Adipocyte (in vitro differentiated cells): ENCODE measurements around the gene HSDL2.
"Not testable (repeated sequence)": the region's sequence is repeated elsewhere in the genome, so short reads cannot be mapped to it uniquely, and the experiment has no call there.

Experiments used
- DNase-seq: peaks from one replicate; pipeline ENCODE4 v3.0.0-alpha.2; 2015; ENCODE audit warnings: low read depth
- H3K27me3 ChIP-seq: replicated peaks from 2 replicates; pipeline ENCODE4 v1.7.0; 2013; ENCODE audit warnings: mild to moderate bottlenecking, low read length, moderate library complexity; ENCODE audit not compliant: control insufficient read depth, insufficient read depth
- H3K36me3 ChIP-seq: 2 replicates; pipeline ENCODE4 v1.7.0; 2013; ENCODE audit warnings: low read length, mild to moderate bottlenecking, moderate library complexity; ENCODE audit not compliant: control insufficient read depth, insufficient read depth, severe bottlenecking
- H3K4me1 ChIP-seq: 2 replicates; pipeline ENCODE4 v1.7.0; 2013; ENCODE audit warnings: mild to moderate bottlenecking, low read length, moderate library complexity; ENCODE audit not compliant: control insufficient read depth, insufficient read depth
- H3K4me3 ChIP-seq: 2 replicates; pipeline ENCODE4 v1.7.0; 2013; ENCODE audit warnings: mild to moderate bottlenecking, low read length, moderate library complexity
- H3K9ac ChIP-seq: 2 replicates; pipeline ENCODE4 v1.7.0; 2013; ENCODE audit warnings: mild to moderate bottlenecking, low read length, moderate library complexity
- H3K9me3 ChIP-seq: 2 replicates; pipeline ENCODE4 v1.7.0; 2013; ENCODE audit warnings: mild to moderate bottlenecking, low read length, moderate library complexity; ENCODE audit not compliant: control insufficient read depth

Gene HSDL2

GRCh38 chr9:112367465-112367864, 12.4 kb upstream of the HSDL2 start:
- Histone ChIP-seq H3K9me3 (no peaks in the 10 kb centered on the region), H3K9ac (no peak overlapping the region), H3K36me3 (no peaks in the 10 kb centered on the region), H3K4me3 (no peak overlapping the region), H3K4me1 (no peaks in the 10 kb centered on the region), H3K27me3 (no peaks in the 10 kb centered on the region)
- no peak for DNase-seq

GRCh38 chr9:112369817-112370216, 10.1 kb upstream of the HSDL2 start:
- Histone ChIP-seq H3K4me3 (no peak overlapping the region), H3K4me1 (no peaks in the 10 kb centered on the region), H3K27me3 (no peaks in the 10 kb centered on the region), H3K9me3 (no peaks in the 10 kb centered on the region), H3K9ac (no peak overlapping the region), H3K36me3 (no peaks in the 10 kb centered on the region)
- DNase-seq = no peak

GRCh38 chr9:112371060-112371459, 8.8 kb upstream of the HSDL2 start:
- Histone ChIP-seq H3K4me3 (no peak overlapping the region), H3K9me3 (no peaks in the 10 kb centered on the region), H3K36me3 (no peaks in the 10 kb centered on the region), H3K4me1 (no peaks in the 10 kb centered on the region), H3K9ac (no peak overlapping the region), H3K27me3 (no peaks in the 10 kb centered on the region)
- no peak for DNase-seq

- H3K4me1 ChIP-seq = peaks cover 16% of the 10 kb centered on the region
- H3K27me3 ChIP-seq, H3K9me3 ChIP-seq, H3K36me3 ChIP-seq, H3K9ac ChIP-seq, H3K4me3 ChIP-seq, DNase-seq: not testable (repeated sequence)
Observed at GRCh38 chr9:112373666-112374065, 6.2 kb upstream of the HSDL2 start.

- not testable (repeated sequence) for H3K27me3 ChIP-seq, H3K9me3 ChIP-seq, DNase-seq, H3K36me3 ChIP-seq, H3K4me3 ChIP-seq, H3K9ac ChIP-seq
- H3K4me1 ChIP-seq = peaks cover 16% of the 10 kb centered on the region
Observed at GRCh38 chr9:112374232-112374631, 5.7 kb upstream of the HSDL2 start.

- no peak overlapping the region for H3K4me3 ChIP-seq
- no peaks in the 10 kb centered on the region for H3K36me3 ChIP-seq
- H3K27me3 ChIP-seq = no peaks in the 10 kb centered on the region
- H3K4me1 ChIP-seq = peaks cover 16% of the 10 kb centered on the region
- no peak for DNase-seq
- H3K9ac ChIP-seq = no peak overlapping the region
- no peaks in the 10 kb centered on the region for H3K9me3 ChIP-seq
Observed at GRCh38 chr9:112375361-112375760, 4.5 kb upstream of the HSDL2 start.

GRCh38 chr9:112377087-112377486, 2.8 kb upstream of the HSDL2 start:
- H3K36me3 ChIP-seq = no peaks in the 10 kb centered on the region
- H3K4me1 ChIP-seq = peaks cover 29% of the 10 kb centered on the region
- H3K4me3 ChIP-seq = peak overlapping the region; percentile 89
- no peak for DNase-seq
- no peaks in the 10 kb centered on the region for H3K9me3 ChIP-seq
- no peak overlapping the region for H3K9ac ChIP-seq
- no peaks in the 10 kb centered on the region for H3K27me3 ChIP-seq

GRCh38 chr9:112377684-112378327, 2.1 kb upstream of the HSDL2 start:
- H3K27me3 ChIP-seq = no peaks in the 10 kb centered on the region
- peak overlapping the region; percentile 89 for H3K4me3 ChIP-seq
- H3K9me3 ChIP-seq = no peaks in the 10 kb centered on the region
- no peak for DNase-seq
- H3K4me1 ChIP-seq = peaks cover 37% of the 10 kb centered on the region
- peak overlapping the region; percentile 91 for H3K9ac ChIP-seq
- H3K36me3 ChIP-seq = no peaks in the 10 kb centered on the region

- peak; percentile 47 for DNase-seq
- Histone ChIP-seq H3K36me3 (no peaks in the 10 kb centered on the region), H3K9me3 (no peaks in the 10 kb centered on the region), H3K9ac (peak overlapping the region; percentile 91), H3K4me3 (peak overlapping the region; percentile 89), H3K27me3 (no peaks in the 10 kb centered on the region), H3K4me1 (peaks cover 44% of the 10 kb centered on the region)
Observed at GRCh38 chr9:112378328-112379176, 1.4 kb upstream of the HSDL2 start.

- Histone ChIP-seq H3K27me3 (no peaks in the 10 kb centered on the region), H3K36me3 (no peaks in the 10 kb centered on the region), H3K9ac (peak overlapping the region; percentile 100), H3K9me3 (no peaks in the 10 kb centered on the region), H3K4me3 (peak overlapping the region; percentile 89), H3K4me1 (peaks cover 53% of the 10 kb centered on the region)
- DNase-seq = peak; percentile 100
Observed at GRCh38 chr9:112379177-112380101, 469 bp upstream of the HSDL2 start.

- DNase-seq = peak; percentile 63
- Histone ChIP-seq H3K4me1 (peaks cover 58% of the 10 kb centered on the region), H3K27me3 (no peaks in the 10 kb centered on the region), H3K36me3 (no peaks in the 10 kb centered on the region), H3K9me3 (no peaks in the 10 kb centered on the region), H3K4me3 (peak overlapping the region; percentile 89), H3K9ac (peak overlapping the region; percentile 100)
Observed at GRCh38 chr9:112380825-112381221, 915 bp downstream of the HSDL2 start.
